Left forelimb (tissue), 1 donor: Measurements from ENCODE around the gene GIT1.

Experiments used
- DNase-seq: peaks from one replicate; pipeline ENCODE4 v3.0.0-alpha.2; 2018; ENCODE audit warnings: low spot score

The GIT1 gene

GRCh38 chr17:29615492-29616299, 26.2 kb upstream of the GIT1 start:
- DNase-seq = peak; percentile 90

DNA sequence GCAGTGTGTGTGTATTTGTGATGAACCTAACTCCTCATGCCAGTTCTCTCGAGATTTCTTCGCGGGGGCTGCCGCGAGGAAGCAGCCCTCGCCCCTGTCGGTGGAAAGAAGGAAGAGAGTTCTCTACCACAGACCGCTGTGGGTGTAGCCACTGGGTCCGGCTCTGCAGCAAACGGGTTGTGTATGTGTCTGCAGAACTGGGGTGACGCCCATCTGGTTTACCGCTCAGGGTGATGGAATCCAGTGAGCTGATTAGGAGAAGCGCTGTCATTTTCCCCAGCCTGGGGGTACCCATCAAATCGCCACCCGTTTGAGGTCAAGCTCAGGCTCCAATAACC, 25.6 kb upstream of the GIT1 start:
- no peak for DNase-seq

DNA sequence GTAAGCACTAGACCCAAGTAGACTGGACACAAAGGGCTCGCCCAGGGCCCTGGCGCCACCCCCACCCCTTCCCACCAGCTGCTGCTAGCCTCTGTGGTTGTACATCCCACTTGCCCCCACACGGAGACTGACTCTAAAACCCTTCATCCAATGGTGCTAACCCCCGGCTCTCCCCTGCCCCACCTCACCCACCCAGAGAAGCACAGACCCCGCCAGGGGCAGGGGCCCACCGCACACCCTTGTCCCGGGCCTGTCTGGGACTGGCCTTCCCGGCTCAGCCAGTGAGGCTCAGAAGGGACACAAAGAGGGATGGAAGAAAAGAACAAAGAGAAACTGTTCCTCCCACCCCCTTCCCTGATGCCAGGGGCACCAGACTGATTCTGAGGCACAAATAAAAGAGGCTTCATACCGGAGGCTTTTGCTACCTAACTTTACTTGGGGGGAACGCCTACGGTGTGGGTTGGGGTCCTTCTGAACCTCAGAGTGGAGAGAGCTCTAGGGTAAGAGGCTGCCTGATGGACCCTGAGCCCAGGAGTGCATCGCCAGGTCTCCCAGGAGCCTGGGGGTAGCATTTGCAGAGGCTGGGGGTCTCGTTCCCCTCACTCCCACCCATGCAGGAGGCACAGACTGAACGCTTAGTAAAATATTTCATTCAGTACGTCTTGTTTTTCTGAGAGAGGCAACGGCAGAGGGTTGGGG, 25.1 kb upstream of the GIT1 start:
- no peak for DNase-seq

GRCh38 chr17:29613856-29614255, 24.4 kb upstream of the GIT1 start:
- no peak for DNase-seq

GRCh38 chr17:29613352-29613837, 23.9 kb upstream of the GIT1 start:
- peak; percentile 98 for DNase-seq

GRCh38 chr17:29612404-29613280, 23.2 kb upstream of the GIT1 start:
- DNase-seq = peak; percentile 70

DNA sequence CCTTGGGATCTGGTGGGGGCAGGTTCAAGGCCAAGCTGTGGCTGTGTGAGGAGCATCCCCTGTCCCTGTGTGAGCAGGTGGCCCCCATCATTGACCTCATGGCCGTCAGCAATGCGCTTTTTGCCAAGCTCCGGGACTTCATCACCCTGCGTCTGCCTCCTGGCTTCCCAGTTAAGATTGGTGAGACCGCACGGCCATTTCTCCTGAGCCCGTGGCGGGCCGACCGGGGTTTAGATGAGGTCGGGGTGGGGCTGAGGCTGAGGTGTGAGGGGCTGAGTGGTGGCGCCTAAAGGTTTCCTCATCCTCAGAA, 22.6 kb upstream of the GIT1 start:
- no peak for DNase-seq

GRCh38 chr17:29611351-29612093, 22.1 kb upstream of the GIT1 start:
- DNase-seq = no peak

GRCh38 chr17:29610395-29610794, 20.9 kb upstream of the GIT1 start:
- no peak for DNase-seq

GRCh38 chr17:29608986-29609385, 19.5 kb upstream of the GIT1 start:
- DNase-seq = no peak

DNA sequence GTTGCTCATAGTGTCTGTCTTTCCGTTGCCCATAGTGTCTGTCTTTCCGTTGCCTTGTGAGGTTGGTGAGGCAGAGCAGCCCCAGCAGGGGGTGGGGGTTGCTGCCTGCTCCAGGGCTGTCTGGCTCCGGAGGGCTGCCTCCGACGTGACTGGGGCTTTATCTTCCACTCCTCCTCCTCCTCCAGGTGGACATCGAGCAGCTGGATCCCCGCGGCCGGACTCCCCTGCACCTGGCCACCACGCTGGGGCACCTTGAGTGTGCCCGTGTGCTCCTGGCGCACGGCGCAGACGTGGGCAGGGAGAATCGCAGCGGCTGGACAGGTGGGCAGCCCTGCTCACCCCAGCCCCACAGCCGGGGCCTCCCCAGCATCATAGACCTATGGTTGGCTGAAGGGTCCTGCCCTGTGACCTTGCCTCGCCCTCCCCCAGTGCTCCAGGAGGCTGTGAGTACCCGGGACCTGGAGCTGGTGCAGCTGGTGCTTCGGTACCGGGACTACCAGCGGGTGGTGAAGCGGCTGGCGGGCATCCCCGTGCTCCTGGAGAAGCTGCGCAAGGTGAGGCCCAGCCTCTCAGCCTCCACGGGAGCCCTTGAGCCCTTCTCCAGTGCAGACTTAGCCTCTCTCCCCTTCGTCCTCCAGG, 18.2 kb upstream of the GIT1 start:
- DNase-seq = no peak

- no peak for DNase-seq
Measured at GRCh38 chr17:29603109-29603674, 13.7 kb upstream of the GIT1 start.

GRCh38 chr17:29597361-29598172, 8.1 kb upstream of the GIT1 start:
- DNase-seq = no peak

GRCh38 chr17:29596811-29597210, 7.4 kb upstream of the GIT1 start:
- no peak for DNase-seq

DNA sequence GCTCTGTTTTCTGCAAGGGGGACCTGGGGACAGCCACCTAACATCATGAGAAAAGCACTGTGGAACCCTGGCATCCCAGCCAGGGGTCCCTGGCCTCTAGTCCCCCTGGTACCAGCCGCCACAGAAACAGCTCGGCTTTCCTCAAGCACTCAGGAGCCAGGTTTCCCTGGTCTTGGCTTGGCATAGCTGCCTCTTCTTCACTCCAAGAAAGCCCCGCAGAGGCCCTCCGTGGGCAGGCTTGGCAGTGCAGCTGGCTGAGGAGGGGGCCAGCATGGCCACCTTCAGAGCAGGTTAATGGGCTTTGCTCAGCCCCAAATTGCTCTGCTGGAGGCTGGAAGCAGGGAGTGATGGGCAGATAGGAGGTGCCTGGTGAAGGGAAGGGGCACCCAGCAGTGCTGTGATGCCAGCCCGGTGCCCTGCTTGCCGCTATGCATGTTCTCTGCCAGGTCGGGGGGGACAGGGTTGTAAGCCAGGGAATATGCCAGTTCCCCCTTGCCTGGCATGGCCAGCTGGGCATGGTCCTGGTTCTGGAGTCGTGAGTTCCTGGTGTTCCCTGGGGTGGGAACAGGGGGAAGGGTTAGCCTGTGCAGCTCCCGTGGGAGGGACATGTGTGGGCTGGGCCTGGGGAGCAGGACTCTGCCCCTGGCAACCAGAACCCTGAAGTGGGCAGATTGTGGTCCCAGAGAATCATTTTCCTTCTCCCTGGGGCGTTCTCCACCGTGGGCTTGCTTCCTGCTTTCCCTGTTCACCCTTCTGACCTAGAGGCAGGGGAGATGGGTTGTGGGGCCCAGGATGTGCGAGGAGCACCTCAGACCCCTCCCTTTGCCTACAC, 6.7 kb upstream of the GIT1 start:
- no peak for DNase-seq

DNA sequence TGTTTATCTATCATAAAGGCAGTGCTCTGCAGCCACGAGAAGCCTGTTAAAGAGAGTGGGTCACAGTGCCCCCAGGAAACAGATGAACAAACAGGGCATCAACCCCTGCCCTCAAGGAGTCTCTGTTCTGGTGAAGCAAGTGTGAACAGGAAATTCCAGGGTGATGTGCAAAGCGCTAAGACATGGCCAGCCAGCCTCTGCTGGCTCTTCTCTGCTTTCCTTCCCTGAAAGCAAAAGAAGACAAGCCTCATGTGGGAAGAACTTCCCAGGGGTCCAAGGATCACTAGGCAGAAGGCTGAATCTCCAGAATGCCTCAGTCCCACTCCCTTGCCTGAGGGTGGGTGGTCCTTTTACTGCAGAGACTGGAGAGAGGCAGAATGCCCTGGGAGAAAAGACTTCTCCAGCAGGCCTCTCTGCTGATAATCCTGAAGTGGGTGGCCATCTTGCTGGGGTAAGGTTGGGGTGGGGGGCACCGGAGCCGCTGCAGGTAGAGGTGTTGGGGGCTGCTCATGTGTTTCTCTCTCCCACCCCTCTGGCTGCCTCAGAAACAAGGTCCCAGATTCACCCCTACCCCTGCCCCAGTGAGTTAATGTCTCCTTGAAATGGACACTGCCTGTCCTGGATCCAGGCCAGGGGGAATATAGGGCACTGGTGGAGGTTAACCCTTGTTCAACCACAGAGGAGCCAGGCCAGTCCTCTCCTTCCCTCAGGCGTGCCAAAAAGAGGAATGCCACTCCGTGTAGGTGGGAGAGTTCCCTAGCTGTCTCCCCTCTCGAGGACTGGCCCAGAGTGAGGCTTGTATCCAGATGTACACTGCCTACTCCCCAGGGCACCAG, 5.9 kb upstream of the GIT1 start:
- no peak for DNase-seq

GRCh38 chr17:29594519-29595090, 5.2 kb upstream of the GIT1 start:
- DNase-seq = no peak
